Ovary (tissue), 9 donors: ENCODE results near the gene RDH16. TPM values are rescaled to one million over a fixed set of nuclear protein-coding genes. Genes with fewer than 3 reads are reported as not detected.

Experiments
- DNase-seq, 5 donors: peaks; one replicate each; pipeline ENCODE4 v3.0.0-alpha.2; 2019 to 2020
- H3K27ac ChIP-seq, 2 donors: fragments of 200-600 bp; one replicate each; pipeline versions ENCODE4 v1.5.1 to v1.8.0; 2019 to 2022
- H3K27me3 ChIP-seq: fragments of 200-600 bp; one replicate; pipeline ENCODE4 v1.8.0; 2022
- H3K36me3 ChIP-seq: fragments of 200-600 bp; sonication (generic); one replicate; pipeline ENCODE4 v1.5.1; 2019
- H3K4me1 ChIP-seq: one replicate; pipeline ENCODE4 v1.8.1; 2013; ENCODE audit warnings: mild to moderate bottlenecking, moderate library complexity; ENCODE audit not compliant: insufficient read depth
- H3K4me3 ChIP-seq: fragments of 200-600 bp; sonication (generic); one replicate; pipeline ENCODE4 v1.5.1; 2017
- H3K9me3 ChIP-seq, 2 donors: fragments of 200-600 bp in 1 of 2; sonication (generic) in 1 of 2; one replicate each; pipeline versions ENCODE4 v1.5.1 to v1.8.1; 2013 to 2019; ENCODE audit warnings: mild to moderate bottlenecking in 1 of 2, moderate library complexity in 1 of 2
- CTCF ChIP-seq, 3 donors: fragments of 450-650 bp in 2 of 3; fragments of 200-600 bp in 1 of 3; IDR thresholded peaks; one replicate each; pipeline versions ENCODE4 v1.5.1 to v1.8.0; 2016 to 2022; ENCODE audit warnings: antibody characterized with exemption in 3 of 3, mild to moderate bottlenecking in 1 of 3
- EP300 ChIP-seq: sonication (generic); formaldehyde crosslinking; IDR thresholded peaks from one replicate; pipeline ENCODE4 v1.6.1; 2017; ENCODE audit warnings: antibody characterized with exemption
- POLR2A ChIP-seq: fragments of 450-650 bp; IDR thresholded peaks from one replicate; pipeline ENCODE4 v1.6.1; 2017; ENCODE audit warnings: antibody characterized with exemption, mild to moderate bottlenecking, moderate library complexity
- WGBS, 3 donors: extraction: QIAGEN DNeasy Blood & Tissue Kit in 1 of 3; methylation state at CpG; one replicate each; pipeline versions ENCODE4 v1.1.5 to v1.1.7; 2013 to 2017; 5-methylcytosine and 5-hydroxymethylcytosine counted together
- intact Hi-C, 4 donors: fragments of 100-400 bp; cut with DNase I; formaldehyde crosslinking; loops; one replicate each; pipeline versions ENCODE4 v1.11.0 to v1.15.1; 2022 to 2023
- polyA plus RNA-seq, 2 donors: library from polyadenylated mRNA; stranded (reverse); fragments of 200-250 nt in 1 of 2; fragments of 350-450 nt in 1 of 2; fragmentation: Illumina TruSeq in 1 of 2; extraction: RNeasy Lipid Tissue Mini Kit (QIAGEN cat#74804) in 1 of 2; gene quantifications; one replicate each; pipeline ENCODE4 v1.2.3, GENCODE V29; 2013 to 2014
- total RNA-seq, 7 donors: library from RNA; depleted of rRNA in 2 of 7; stranded (reverse); fragments of >200 nt in 2 of 7; fragmentation: NEBNext Ultra II Directional in 3 of 7; extraction: Animal tissue kit (Norgen Biotek cat#: 25700) in 3 of 7; gene quantifications; one replicate each; pipeline versions ENCODE4 v1.1.0 to v1.2.4, GENCODE V29; 2016 to 2023
- donor health status: DM: no; HTN: no; CAD: no; lungs with moderate emphysema.
- donor health status: DM: no; HTN: no; CAD: no.
- donor health status: Bipolar disorder and iron deficiency.
- donor health status: DM: yes; HTN: yes; CAD: no.
- donor health status: DM: no; HTN: no; CAD: no.
- donor health status: DM: yes; HTN: yes; CAD: no.

Gene RDH16
- total and polyA plus RNA-seq, 9 donors, result 0.22 to 0.64 (median 0.34) TPM

DNA sequence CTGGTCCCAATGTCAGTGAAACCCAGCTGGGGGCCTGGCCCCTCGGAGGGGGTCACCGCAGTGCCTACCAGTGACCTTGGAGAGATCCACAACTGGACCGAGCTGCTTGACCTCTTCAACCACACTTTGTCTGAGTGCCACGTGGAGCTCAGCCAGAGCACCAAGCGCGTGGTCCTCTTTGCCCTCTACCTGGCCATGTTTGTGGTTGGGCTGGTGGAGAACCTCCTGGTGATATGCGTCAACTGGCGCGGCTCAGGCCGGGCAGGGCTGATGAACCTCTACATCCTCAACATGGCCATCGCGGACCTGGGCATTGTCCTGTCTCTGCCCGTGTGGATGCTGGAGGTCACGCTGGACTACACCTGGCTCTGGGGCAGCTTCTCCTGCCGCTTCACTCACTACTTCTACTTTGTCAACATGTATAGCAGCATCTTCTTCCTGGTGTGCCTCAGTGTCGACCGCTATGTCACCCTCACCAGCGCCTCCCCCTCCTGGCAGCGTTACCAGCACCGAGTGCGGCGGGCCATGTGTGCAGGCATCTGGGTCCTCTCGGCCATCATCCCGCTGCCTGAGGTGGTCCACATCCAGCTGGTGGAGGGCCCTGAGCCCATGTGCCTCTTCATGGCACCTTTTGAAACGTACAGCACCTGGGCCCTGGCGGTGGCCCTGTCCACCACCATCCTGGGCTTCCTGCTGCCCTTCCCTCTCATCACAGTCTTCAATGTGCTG is 38.0 kb upstream of the RDH16 start:
- WGBS, 3 donors, result 86 to 91% (median 90%) methylated on average over 26 of the region's 26 CpGs
- H3K4me1 ChIP-seq, result no peaks in the 10 kb centered on the region
- H3K36me3 ChIP-seq, result no peaks in the 10 kb centered on the region
- TF ChIP-seq EP300 (no peak), POLR2A (no peak), CTCF (IDR thresholded peaks at IDR 0.05) (no peak)
- H3K27me3 ChIP-seq, result no peaks in the 10 kb centered on the region
- H3K9me3 ChIP-seq, result no peaks in the 10 kb centered on the region
- no peak overlapping the region for H3K27ac ChIP-seq
- H3K4me3 ChIP-seq, result no peak overlapping the region
- intact Hi-C loops, result no loop called here
- no peak for DNase-seq

GRCh38 chr12:56994231-56994746 is 36.9 kb upstream of the RDH16 start:
- DNase-seq, result no peak
- Histone ChIP-seq H3K4me3 (no peak overlapping the region), H3K4me1 (no peaks in the 10 kb centered on the region), H3K27ac (no peak overlapping the region), H3K9me3 (no peaks in the 10 kb centered on the region), H3K36me3 (no peaks in the 10 kb centered on the region), H3K27me3 (no peaks in the 10 kb centered on the region)
- TF ChIP-seq POLR2A, result no peak
- TF ChIP-seq CTCF (IDR thresholded peaks at IDR 0.05), result no peak
- TF ChIP-seq EP300, result no peak
- intact Hi-C loops, result no loop called here
- 60 to 67% (median 66%) methylated on average over 10 of the region's 10 CpGs for WGBS, 3 donors

DNA sequence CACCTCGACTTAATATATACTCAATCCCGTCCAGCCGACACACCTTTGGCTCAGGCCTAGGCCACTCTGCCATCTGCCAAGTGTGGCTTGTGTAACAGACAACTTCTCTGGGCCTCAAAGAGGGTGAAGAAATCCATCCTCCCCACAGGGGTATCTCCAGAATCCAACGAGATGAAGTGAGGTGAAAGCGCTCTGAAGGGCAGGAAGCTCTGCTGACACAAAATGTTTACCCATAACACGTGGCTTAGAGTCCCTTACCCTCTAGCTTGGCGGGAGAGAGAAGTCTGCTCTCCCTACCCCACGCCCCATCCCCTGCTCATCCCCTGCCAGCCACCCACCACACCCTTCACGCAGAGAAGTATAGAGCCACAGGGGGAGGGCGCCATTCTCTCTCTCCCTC is 35.9 kb upstream of the RDH16 start:
- H3K9me3 ChIP-seq, result no peaks in the 10 kb centered on the region
- no peaks in the 10 kb centered on the region for H3K4me1 ChIP-seq
- TF ChIP-seq EP300 (no peak), POLR2A (no peak), CTCF (IDR thresholded peaks at IDR 0.05) (no peak)
- no peak overlapping the region for H3K4me3 ChIP-seq
- H3K36me3 ChIP-seq, result no peaks in the 10 kb centered on the region
- no peak overlapping the region for H3K27ac ChIP-seq
- intact Hi-C loops, result no loop called here
- WGBS, 3 donors, result 73 to 78% (median 74%) methylated on average over 10 of the region's 10 CpGs
- H3K27me3 ChIP-seq, result no peaks in the 10 kb centered on the region
- no peak for DNase-seq

- no peaks in the 10 kb centered on the region for H3K36me3 ChIP-seq
- 62 to 69% (median 62%) methylated on average over 8 of the region's 8 CpGs for WGBS, 3 donors
- H3K4me3 ChIP-seq, result no peak overlapping the region
- no peak overlapping the region for H3K27ac ChIP-seq
- no peaks in the 10 kb centered on the region for H3K27me3 ChIP-seq
- intact Hi-C loops, result no loop called here
- peak in 2 of 5 donors; percentile 41 to 59 for DNase-seq
- H3K9me3 ChIP-seq, result no peaks in the 10 kb centered on the region
- H3K4me1 ChIP-seq, result no peaks in the 10 kb centered on the region
- TF ChIP-seq CTCF (IDR thresholded peaks at IDR 0.05) (no peak), EP300 (no peak), POLR2A (no peak)
Observed at GRCh38 chr12:56991319-56992246, 34.2 kb upstream of the RDH16 start.
